ENCODE data around the gene SCFD2.

Gene SCFD2

DNA sequence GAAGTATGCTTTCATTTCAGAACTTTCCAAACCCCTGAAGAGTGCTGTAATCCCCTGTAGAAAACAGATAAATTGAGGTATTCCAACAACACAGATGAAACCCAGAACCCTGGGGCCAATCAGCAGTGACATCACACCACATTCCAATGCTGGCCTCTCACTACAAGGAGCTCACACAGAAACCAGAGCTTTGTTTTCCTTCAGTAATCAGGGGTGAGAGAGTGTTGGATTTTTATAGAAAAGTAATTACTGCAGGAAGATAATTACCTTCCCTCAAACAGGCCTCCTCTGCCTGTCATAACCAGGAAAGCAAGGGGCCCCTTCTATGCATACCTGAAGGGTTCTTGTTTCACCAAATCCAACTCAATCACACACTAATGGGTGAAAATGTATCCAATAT, 246.2 kb downstream of the SCFD2 start:
- no peak for DNase-seq (ENCODE audit: low read depth in 1 of 2, low spot score in 1 of 2)
- no peak overlapping the region for H3K27ac ChIP-seq (replicated peaks)
- no peak overlapping the region for H3K4me3 ChIP-seq (replicated peaks; ENCODE audit: insufficient read depth, low read length)
- no peaks in the 10 kb centered on the region for H3K27me3 ChIP-seq (ENCODE audit: insufficient read depth, poor library complexity, severe bottlenecking)
- TF ChIP-seq GABPA (IDR thresholded peaks at IDR 0.05; ENCODE audit: low read depth) = no peak
- TF ChIP-seq, protein P1, sequence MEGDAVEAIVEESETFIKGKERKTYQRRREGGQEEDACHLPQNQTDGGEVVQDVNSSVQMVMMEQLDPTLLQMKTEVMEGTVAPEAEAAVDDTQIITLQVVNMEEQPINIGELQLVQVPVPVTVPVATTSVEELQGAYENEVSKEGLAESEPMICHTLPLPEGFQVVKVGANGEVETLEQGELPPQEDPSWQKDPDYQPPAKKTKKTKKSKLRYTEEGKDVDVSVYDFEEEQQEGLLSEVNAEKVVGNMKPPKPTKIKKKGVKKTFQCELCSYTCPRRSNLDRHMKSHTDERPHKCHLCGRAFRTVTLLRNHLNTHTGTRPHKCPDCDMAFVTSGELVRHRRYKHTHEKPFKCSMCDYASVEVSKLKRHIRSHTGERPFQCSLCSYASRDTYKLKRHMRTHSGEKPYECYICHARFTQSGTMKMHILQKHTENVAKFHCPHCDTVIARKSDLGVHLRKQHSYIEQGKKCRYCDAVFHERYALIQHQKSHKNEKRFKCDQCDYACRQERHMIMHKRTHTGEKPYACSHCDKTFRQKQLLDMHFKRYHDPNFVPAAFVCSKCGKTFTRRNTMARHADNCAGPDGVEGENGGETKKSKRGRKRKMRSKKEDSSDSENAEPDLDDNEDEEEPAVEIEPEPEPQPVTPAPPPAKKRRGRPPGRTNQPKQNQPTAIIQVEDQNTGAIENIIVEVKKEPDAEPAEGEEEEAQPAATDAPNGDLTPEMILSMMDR (IDR thresholded peaks at IDR 0.05; ENCODE audit: insufficient read depth, low read length) = no peak
- TF ChIP-seq POLR2AphosphoS5 (IDR thresholded peaks at IDR 0.05; ENCODE audit: low read depth) = no peak
- no peak for TF ChIP-seq SPI1 (IDR thresholded peaks at IDR 0.05; ENCODE audit: borderline replicate concordance, low read depth)
- TF ChIP-seq REST (IDR thresholded peaks at IDR 0.05; ENCODE audit: insufficient replicate concordance, low read depth) = no peak

DNA sequence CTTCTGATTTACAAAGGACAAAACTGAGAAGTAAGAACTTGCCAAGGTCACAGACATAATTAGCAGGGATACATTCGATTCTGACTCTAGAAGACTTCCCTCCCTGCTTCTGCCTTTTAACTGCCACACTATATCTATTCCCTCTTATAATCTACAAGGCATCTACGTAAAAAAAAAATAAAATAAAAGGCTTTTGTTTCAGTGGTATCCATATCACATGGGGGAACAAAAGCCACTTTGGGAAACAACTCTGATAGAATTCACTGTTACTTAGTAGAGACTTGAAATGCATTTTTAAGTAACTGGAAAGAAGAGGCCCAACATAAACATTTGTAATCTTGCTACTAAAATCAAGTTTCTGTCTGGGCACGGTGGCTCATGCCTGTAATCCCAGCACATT, 247.2 kb downstream of the SCFD2 start:
- no peak for DNase-seq (ENCODE audit: low read depth in 1 of 2, low spot score in 1 of 2)
- TF ChIP-seq SPI1 (IDR thresholded peaks at IDR 0.05; ENCODE audit: borderline replicate concordance, low read depth) (no peak), POLR2AphosphoS5 (IDR thresholded peaks at IDR 0.05; ENCODE audit: low read depth) (no peak), GABPA (IDR thresholded peaks at IDR 0.05; ENCODE audit: low read depth) (no peak), REST (IDR thresholded peaks at IDR 0.05; ENCODE audit: insufficient replicate concordance, low read depth) (no peak)
- TF ChIP-seq, protein P1 (IDR thresholded peaks at IDR 0.05; ENCODE audit: insufficient read depth, low read length) = no peak
- no peak overlapping the region for H3K27ac ChIP-seq (replicated peaks)
- no peaks in the 10 kb centered on the region for H3K27me3 ChIP-seq (ENCODE audit: insufficient read depth, poor library complexity, severe bottlenecking)
- H3K4me3 ChIP-seq (replicated peaks; ENCODE audit: insufficient read depth, low read length) = no peak overlapping the region

DNA sequence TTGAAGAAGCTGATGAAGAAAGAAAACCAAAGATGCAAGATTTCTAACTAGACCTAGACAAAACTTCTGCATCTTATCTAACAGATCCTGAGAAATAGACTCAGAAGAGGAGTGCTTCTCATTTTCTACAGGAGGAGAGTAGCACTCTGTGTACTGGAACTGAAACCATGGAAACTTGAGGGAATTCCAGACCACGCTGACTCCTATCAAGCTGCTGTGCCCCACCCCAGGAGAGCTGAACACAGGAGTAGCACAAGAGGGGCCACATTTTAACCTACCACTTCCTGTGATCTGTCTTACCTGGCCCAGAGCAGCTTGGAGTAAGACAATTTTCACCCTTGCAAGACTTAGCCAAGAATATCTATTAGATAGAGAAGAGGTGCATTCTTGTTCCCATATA, 248.9 kb downstream of the SCFD2 start:
- no peak for DNase-seq (ENCODE audit: low read depth in 1 of 2, low spot score in 1 of 2)
- no peak overlapping the region for H3K4me3 ChIP-seq (replicated peaks; ENCODE audit: insufficient read depth, low read length)
- H3K27me3 ChIP-seq (ENCODE audit: insufficient read depth, poor library complexity, severe bottlenecking) = no peaks in the 10 kb centered on the region
- no peak for TF ChIP-seq REST (IDR thresholded peaks at IDR 0.05; ENCODE audit: insufficient replicate concordance, low read depth)
- no peak for TF ChIP-seq POLR2AphosphoS5 (IDR thresholded peaks at IDR 0.05; ENCODE audit: low read depth)
- TF ChIP-seq, protein P1 (IDR thresholded peaks at IDR 0.05; ENCODE audit: insufficient read depth, low read length) = no peak
- no peak for TF ChIP-seq SPI1 (IDR thresholded peaks at IDR 0.05; ENCODE audit: borderline replicate concordance, low read depth)
- TF ChIP-seq GABPA (IDR thresholded peaks at IDR 0.05; ENCODE audit: low read depth) = no peak
- H3K27ac ChIP-seq (replicated peaks) = no peak overlapping the region

Measured in HL-60 (cell line).